IMR-90 (cell line): ENCODE measurements around the gene NKX2-3.

Experiments
- BHLHE40 ChIP-seq: fragments of 150-350 bp; IDR thresholded peaks from 2 replicates; pipeline ENCODE4 v1.6.1; 2016; ENCODE audit warnings: mild to moderate bottlenecking, low read depth, low read length
- CEBPB ChIP-seq: IDR thresholded peaks from 2 replicates; pipeline ENCODE4 v1.6.1; 2012; ENCODE audit warnings: low read depth, low read length, improper control_type of control experiment
- CTCF ChIP-seq: conservative IDR thresholded peaks from 2 replicates; pipeline ENCODE4 v1.5.1; 2012; ENCODE audit warnings: mild to moderate bottlenecking, low read depth, low read length, improper control_type of control experiment
- ELK1 ChIP-seq: fragments of 150-350 bp; IDR thresholded peaks from 2 replicates; pipeline ENCODE4 v1.6.1; 2016; ENCODE audit warnings: low read depth, mild to moderate bottlenecking, low read length, moderate library complexity, borderline replicate concordance
- FOS ChIP-seq: fragments of 150-350 bp; IDR thresholded peaks from 2 replicates; pipeline ENCODE4 v1.6.1; 2016; ENCODE audit warnings: low read depth, low read length
- MAFK ChIP-seq: IDR thresholded peaks from 2 replicates; pipeline ENCODE4 v1.6.1; 2012; ENCODE audit warnings: low read depth, low read length, improper control_type of control experiment
- POLR2A ChIP-seq: IDR thresholded peaks from 2 replicates; pipeline ENCODE4 v1.6.1; 2012; ENCODE audit warnings: mild to moderate bottlenecking, low read depth, low read length
- RAD21 ChIP-seq: IDR thresholded peaks from 2 replicates; pipeline ENCODE4 v1.6.1; 2012; ENCODE audit warnings: low read length, improper control_type of control experiment
- RCOR1 ChIP-seq: IDR thresholded peaks from 2 replicates; pipeline ENCODE4 v1.6.1; 2012; ENCODE audit warnings: mild to moderate bottlenecking, low read length, improper control_type of control experiment; ENCODE audit not compliant: insufficient replicate concordance
- RFX5 ChIP-seq: IDR thresholded peaks from 2 replicates; pipeline ENCODE4 v1.8.0; 2012; ENCODE audit warnings: low read depth, mild to moderate bottlenecking, low read length, moderate library complexity
- SMC3 ChIP-seq: fragments of 150-350 bp; IDR thresholded peaks from 2 replicates; pipeline ENCODE4 v1.6.1; 2016; ENCODE audit warnings: low read depth, mild to moderate bottlenecking, antibody characterized with exemption, low read length, moderate library complexity
- USF2 ChIP-seq: fragments of 150-350 bp; IDR thresholded peaks from 2 replicates; pipeline ENCODE4 v1.6.1; 2017; ENCODE audit warnings: mild to moderate bottlenecking, antibody characterized with exemption, low read length, low read depth

GRCh38 chr10:99536338-99537085 is 3.8 kb downstream of the NKX2-3 start:
- TF ChIP-seq POLR2A (no peak), CTCF (no peak), SMC3 (no peak), RCOR1 (no peak), RAD21 (no peak), FOS (no peak), ELK1 (no peak), MAFK (no peak), USF2 (no peak), CEBPB (no peak), RFX5 (no peak), BHLHE40 (no peak)
